Cardiac muscle cell (in vitro differentiated cells and primary cell): ENCODE results near the gene VIT. TPM values are rescaled to one million over a fixed set of nuclear protein-coding genes. Genes with fewer than 3 reads are reported as not detected.

Experiments
- DNase-seq, 2 donors: peaks; one replicate each; pipeline versions ENCODE4 v3.0.0 to v3.0.0-alpha.2; 2010 to 2017; ENCODE audit warnings: low read depth in 1 of 2, low spot score in 1 of 2
- H3K27ac ChIP-seq: fragments of 200-600 bp; sonication (generic); 2 replicates; pipeline ENCODE4 v1.5.1; 2016
- H3K27me3 ChIP-seq: fragments of 200-600 bp; sonication (generic); 2 replicates; pipeline ENCODE4 v1.6.0; 2016; ENCODE audit warnings: control low read depth
- H3K36me3 ChIP-seq: fragments of 200-600 bp; sonication (generic); 2 replicates; pipeline ENCODE4 v1.5.1; 2016; ENCODE audit warnings: control low read depth
- H3K4me1 ChIP-seq: fragments of 200-600 bp; sonication (generic); 2 replicates; pipeline ENCODE4 v1.8.1; 2017; ENCODE audit warnings: low read depth, mild to moderate bottlenecking, mixed run types
- H3K4me3 ChIP-seq: fragments of 200-600 bp; sonication (generic); 2 replicates; pipeline ENCODE4 v1.5.1; 2016; ENCODE audit warnings: mild to moderate bottlenecking
- H3K9me3 ChIP-seq: fragments of 200-600 bp; sonication (generic); 2 replicates; pipeline ENCODE4 v1.5.1; 2017; ENCODE audit warnings: low read depth, mild to moderate bottlenecking, control low read depth
- polyA plus RNA-seq: library from polyadenylated mRNA; unstranded; fragments of >200 nt; fragmentation: Nextera tagmentation; extraction: Ambion mirVana; gene quantifications from 2 replicates; pipeline ENCODE4 v1.2.1, GENCODE V29; 2016
- total RNA-seq: library from RNA; depleted of rRNA; stranded (reverse); fragments of >200 nt; gene quantifications from 2 replicates; pipeline ENCODE4 v1.2.3, GENCODE V29; 2016
- TF ChIP-seq, protein P1 (sequence below): IDR thresholded peaks from 2 replicates; pipeline ENCODE4 v1.5.1; 2012; ENCODE audit warnings: low read depth, mild to moderate bottlenecking, low read length

The VIT gene
- total and polyA plus RNA-seq, 2 experiments from 2014 or later, result not detected

- Histone ChIP-seq H3K4me3 (no peak overlapping the region), H3K9me3 (no peaks in the 10 kb centered on the region), H3K36me3 (no peaks in the 10 kb centered on the region), H3K27me3 (no peaks in the 10 kb centered on the region), H3K4me1 (no peaks in the 10 kb centered on the region), H3K27ac (no peak overlapping the region)
- TF ChIP-seq, protein P1, sequence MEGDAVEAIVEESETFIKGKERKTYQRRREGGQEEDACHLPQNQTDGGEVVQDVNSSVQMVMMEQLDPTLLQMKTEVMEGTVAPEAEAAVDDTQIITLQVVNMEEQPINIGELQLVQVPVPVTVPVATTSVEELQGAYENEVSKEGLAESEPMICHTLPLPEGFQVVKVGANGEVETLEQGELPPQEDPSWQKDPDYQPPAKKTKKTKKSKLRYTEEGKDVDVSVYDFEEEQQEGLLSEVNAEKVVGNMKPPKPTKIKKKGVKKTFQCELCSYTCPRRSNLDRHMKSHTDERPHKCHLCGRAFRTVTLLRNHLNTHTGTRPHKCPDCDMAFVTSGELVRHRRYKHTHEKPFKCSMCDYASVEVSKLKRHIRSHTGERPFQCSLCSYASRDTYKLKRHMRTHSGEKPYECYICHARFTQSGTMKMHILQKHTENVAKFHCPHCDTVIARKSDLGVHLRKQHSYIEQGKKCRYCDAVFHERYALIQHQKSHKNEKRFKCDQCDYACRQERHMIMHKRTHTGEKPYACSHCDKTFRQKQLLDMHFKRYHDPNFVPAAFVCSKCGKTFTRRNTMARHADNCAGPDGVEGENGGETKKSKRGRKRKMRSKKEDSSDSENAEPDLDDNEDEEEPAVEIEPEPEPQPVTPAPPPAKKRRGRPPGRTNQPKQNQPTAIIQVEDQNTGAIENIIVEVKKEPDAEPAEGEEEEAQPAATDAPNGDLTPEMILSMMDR, result no peak
- DNase-seq, result no peak
These were observed 102.2 kb downstream of the VIT start for GRCh38 chr2:36798724-36799123.

DNA sequence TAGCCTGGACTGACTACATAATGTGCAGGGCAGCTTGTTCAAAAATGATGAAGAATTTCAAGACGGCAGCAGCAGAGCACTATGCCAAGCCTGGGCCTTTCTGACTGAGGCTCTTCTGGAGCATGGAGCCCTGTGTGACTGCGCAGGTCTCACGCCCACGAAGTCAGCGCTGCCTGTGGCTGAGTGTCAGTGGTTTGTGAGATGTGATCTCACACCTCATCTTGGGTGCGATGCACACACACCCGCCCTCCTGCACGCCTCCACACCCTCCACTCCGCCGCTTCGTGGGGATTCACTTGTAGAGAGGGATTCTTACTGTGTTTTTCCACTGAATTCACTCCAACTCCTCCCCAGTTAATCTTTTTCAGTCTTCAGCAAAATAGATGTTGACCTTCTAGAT is 103.9 kb downstream of the VIT start:
- no peaks in the 10 kb centered on the region for H3K36me3 ChIP-seq
- DNase-seq, result no peak
- no peaks in the 10 kb centered on the region for H3K9me3 ChIP-seq
- H3K27ac ChIP-seq, result no peak overlapping the region
- H3K27me3 ChIP-seq, result no peaks in the 10 kb centered on the region
- TF ChIP-seq, protein P1, result no peak
- H3K4me1 ChIP-seq, result no peaks in the 10 kb centered on the region
- H3K4me3 ChIP-seq, result no peak overlapping the region

- Histone ChIP-seq H3K4me3 (no peak overlapping the region), H3K4me1 (no peaks in the 10 kb centered on the region), H3K36me3 (no peaks in the 10 kb centered on the region)
These were observed 104.6 kb downstream of the VIT start for GRCh38 chr2:36801088-36801487.

DNA sequence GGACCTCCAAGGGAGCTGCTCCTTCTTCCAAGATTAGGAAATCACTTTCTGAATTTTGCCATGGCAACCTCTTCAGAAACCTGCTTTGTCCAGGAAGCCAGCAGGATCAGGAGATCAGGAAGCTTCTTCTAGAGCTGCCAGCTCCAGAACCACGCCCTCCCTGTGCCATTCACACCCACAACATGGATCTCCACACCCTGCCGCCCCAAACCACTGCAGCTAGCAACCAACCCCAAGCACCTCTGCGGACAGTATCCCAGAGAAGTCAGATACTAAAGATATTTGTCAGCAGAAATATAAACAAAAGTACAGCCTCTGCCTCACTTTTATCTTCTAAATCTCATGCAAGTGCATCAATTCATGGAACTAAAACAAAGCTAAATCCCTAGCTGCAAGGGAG is 106.4 kb downstream of the VIT start:
- Histone ChIP-seq H3K4me3 (no peak overlapping the region), H3K36me3 (no peaks in the 10 kb centered on the region), H3K27me3 (no peaks in the 10 kb centered on the region), H3K9me3 (no peaks in the 10 kb centered on the region), H3K27ac (no peak overlapping the region), H3K4me1 (no peaks in the 10 kb centered on the region)
- TF ChIP-seq, protein P1, result no peak
- DNase-seq, result no peak

More at GRCh38 chr2:36801088-36801487, 104.6 kb downstream of the VIT start:
- DNase-seq, result no peak
- Histone ChIP-seq H3K27me3 (no peaks in the 10 kb centered on the region), H3K9me3 (no peaks in the 10 kb centered on the region), H3K27ac (no peak overlapping the region)
- TF ChIP-seq, protein P1, result no peak

GRCh38 chr2:36805635-36806224 is 109.2 kb downstream of the VIT start:
- H3K9me3 ChIP-seq, result no peaks in the 10 kb centered on the region
- no peak for DNase-seq
- H3K27ac ChIP-seq, result no peak overlapping the region
- no peaks in the 10 kb centered on the region for H3K4me1 ChIP-seq
- no peaks in the 10 kb centered on the region for H3K36me3 ChIP-seq
- TF ChIP-seq, protein P1, result no peak
- no peaks in the 10 kb centered on the region for H3K27me3 ChIP-seq
- no peak overlapping the region for H3K4me3 ChIP-seq
